ENCODE results near the gene FASN. TPM values are rescaled to one million over a fixed set of nuclear protein-coding genes. Genes with fewer than 3 reads are reported as not detected.
A peak's percentile ranks its signal among the peaks of the same experiment; 100 is the strongest.

FASN gene
- total and polyA plus RNA-seq, 2 donors (not counting 1 experiment from before 2014, with no cell fraction given): 19.4 to 35.6 TPM

GRCh38 chr17:82106688-82107305 is 8.8 kb upstream of the FASN start:
- POLR2A ChIA-PET: interaction anchor here (0.6 to 1.7 kb wide), 5 partner anchors 9 to 99 kb away, joined by 3 to 12 read pairs (median 5); partner anchors contain the start of gene DCXR
- 38% methylated on average over 9 of the region's 9 CpGs for WGBS (ENCODE audit: insufficient coverage)
- no peaks in the 10 kb centered on the region for H3K27me3 ChIP-seq (replicated peaks in 1 of 4; ENCODE audit: control extremely low read depth in 1 of 4, control insufficient read depth in 3 of 4, insufficient read depth in 4 of 4, low read length in 3 of 4)
- Mint-ChIP-seq H3K4me1 (peaks cover 21% of the 10 kb centered on the region), H3K9me3 (ENCODE audit: insufficient read depth) (no peaks in the 10 kb centered on the region), H3K27ac (peak overlapping the region; percentile 98), H3K4me3 (peak overlapping the region; percentile 94), H3K27me3 (no peaks in the 10 kb centered on the region)
- DNase-seq: no peak
- H3K4me2 ChIP-seq (replicated peaks; ENCODE audit: low read depth, low read length, poor library complexity, severe bottlenecking): peak overlapping the region; percentile 89
- peak overlapping the region; percentile 53 to 80 (median 60) for H3K4me3 ChIP-seq (ENCODE audit: control extremely low read depth in 1 of 5, extremely low read depth in 1 of 5, insufficient read depth in 1 of 5, low read depth in 2 of 5, low read length in 4 of 5)
- H3K27ac ChIP-seq (ENCODE audit: low read length in 2 of 2): peak overlapping the region; percentile 75 to 79
- TF ChIP-seq, protein P1, sequence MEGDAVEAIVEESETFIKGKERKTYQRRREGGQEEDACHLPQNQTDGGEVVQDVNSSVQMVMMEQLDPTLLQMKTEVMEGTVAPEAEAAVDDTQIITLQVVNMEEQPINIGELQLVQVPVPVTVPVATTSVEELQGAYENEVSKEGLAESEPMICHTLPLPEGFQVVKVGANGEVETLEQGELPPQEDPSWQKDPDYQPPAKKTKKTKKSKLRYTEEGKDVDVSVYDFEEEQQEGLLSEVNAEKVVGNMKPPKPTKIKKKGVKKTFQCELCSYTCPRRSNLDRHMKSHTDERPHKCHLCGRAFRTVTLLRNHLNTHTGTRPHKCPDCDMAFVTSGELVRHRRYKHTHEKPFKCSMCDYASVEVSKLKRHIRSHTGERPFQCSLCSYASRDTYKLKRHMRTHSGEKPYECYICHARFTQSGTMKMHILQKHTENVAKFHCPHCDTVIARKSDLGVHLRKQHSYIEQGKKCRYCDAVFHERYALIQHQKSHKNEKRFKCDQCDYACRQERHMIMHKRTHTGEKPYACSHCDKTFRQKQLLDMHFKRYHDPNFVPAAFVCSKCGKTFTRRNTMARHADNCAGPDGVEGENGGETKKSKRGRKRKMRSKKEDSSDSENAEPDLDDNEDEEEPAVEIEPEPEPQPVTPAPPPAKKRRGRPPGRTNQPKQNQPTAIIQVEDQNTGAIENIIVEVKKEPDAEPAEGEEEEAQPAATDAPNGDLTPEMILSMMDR (IDR thresholded peaks at IDR 0.05): no peak
- TF ChIP-seq EZH2 (IDR thresholded peaks at IDR 0.05; ENCODE audit: borderline replicate concordance, insufficient read depth, low read depth, low read length, poor library complexity, severe bottlenecking): no peak
- no peaks in the 10 kb centered on the region for H4K20me1 ChIP-seq (ENCODE audit: control insufficient read depth, insufficient read depth, low read length, poor library complexity, severe bottlenecking)
- no peaks in the 10 kb centered on the region for H3K36me3 ChIP-seq (replicated peaks in 1 of 2; ENCODE audit: control extremely low read depth in 1 of 2, control insufficient read depth in 1 of 2, extremely low read depth in 1 of 2, insufficient read depth in 2 of 2, low read length in 1 of 2)
- peaks cover 18 to 25% of the 10 kb centered on the region in 2 donors for H3K4me1 ChIP-seq (ENCODE audit: control insufficient read depth in 2 of 2, insufficient read depth in 2 of 2, low read length in 2 of 2)
- H3K9ac ChIP-seq (ENCODE audit: low read length): peak overlapping the region; percentile 76
- H3K79me2 ChIP-seq (ENCODE audit: control insufficient read depth, insufficient read depth, low read length): peaks cover 16% of the 10 kb centered on the region
- peak overlapping the region; percentile 88 for H2AFZ ChIP-seq (ENCODE audit: insufficient read depth, low read depth, low read length, poor library complexity, severe bottlenecking)
- ATAC-seq (ENCODE audit: low read depth): peak; percentile 15
- intact Hi-C loops (cut with micrococcal nuclease): loop anchor here (1.0 to 2.0 kb wide), 3 partner anchors 8 to 76 kb away; partner anchors contain the start of gene FASN
- peaks cover 0 to 4% (median 0%) of the 10 kb centered on the region in 3 donors for H3K9me3 ChIP-seq (ENCODE audit: control extremely low read depth in 1 of 3, control insufficient read depth in 2 of 3, insufficient read depth in 1 of 3, low read length in 2 of 3)
- CTCF ChIA-PET: interaction anchor here (1.1 to 1.6 kb wide), 5 partner anchors 8 to 88 kb away, joined by 3 to 6 read pairs (median 5); partner anchors contain the start of gene DUS1L

All from B cell (primary cell).